Measurements from ENCODE around the gene MNAT1.

The MNAT1 gene

GRCh38 chr14:60757567-60758002 is 23.0 kb downstream of the MNAT1 start:
- Histone ChIP-seq H3K79me2 (ENCODE audit: insufficient read depth, low read length) (peaks cover 85% of the 10 kb centered on the region), H3K9me2 (replicated peaks; ENCODE audit: low read depth, low read length) (no peaks in the 10 kb centered on the region), H3K36me3 (ENCODE audit: insufficient read depth, low read length) (no peaks in the 10 kb centered on the region), H4K20me1 (ENCODE audit: insufficient read depth, low read length, poor library complexity, severe bottlenecking) (no peaks in the 10 kb centered on the region), H3K4me1 (ENCODE audit: insufficient read depth, low read length, poor library complexity, severe bottlenecking) (peaks cover 83% of the 10 kb centered on the region), H3K27me3 (ENCODE audit: insufficient read depth, low read length, poor library complexity, severe bottlenecking) (no peaks in the 10 kb centered on the region), H3K4me3 (ENCODE audit: low read length, poor library complexity, severe bottlenecking) (no peak overlapping the region), H2AFZ (ENCODE audit: low read length) (no peak overlapping the region), H3K4me2 (ENCODE audit: low read depth, low read length, poor library complexity, severe bottlenecking) (peak overlapping the region; percentile 70), H3F3A (ENCODE audit: low read depth) (peaks cover 9% of the 10 kb centered on the region), H3K9ac (ENCODE audit: low read depth, low read length, poor library complexity, severe bottlenecking) (peak overlapping the region; percentile 28), H3K9me3 (ENCODE audit: insufficient read depth, low read depth, low read length) (no peaks in the 10 kb centered on the region)
- TF ChIP-seq CTCF (conservative IDR thresholded peaks at IDR 0.05; ENCODE audit: low read length) (no peak), EZH2phosphoT487 (IDR thresholded peaks at IDR 0.05; ENCODE audit: borderline replicate concordance) (no peak)

GRCh38 chr14:60758885-60759284 is 24.3 kb downstream of the MNAT1 start:
- H3K36me3 ChIP-seq (ENCODE audit: insufficient read depth, low read length) = no peaks in the 10 kb centered on the region
- H3K4me1 ChIP-seq (ENCODE audit: insufficient read depth, low read length, poor library complexity, severe bottlenecking) = peaks cover 72% of the 10 kb centered on the region
- no peaks in the 10 kb centered on the region for H3K27me3 ChIP-seq (ENCODE audit: insufficient read depth, low read length, poor library complexity, severe bottlenecking)
- H3K9me3 ChIP-seq (ENCODE audit: insufficient read depth, low read depth, low read length) = no peaks in the 10 kb centered on the region
- no peaks in the 10 kb centered on the region for H4K20me1 ChIP-seq (ENCODE audit: insufficient read depth, low read length, poor library complexity, severe bottlenecking)
- H3K9ac ChIP-seq (ENCODE audit: low read depth, low read length, poor library complexity, severe bottlenecking) = peak overlapping the region; percentile 52
- H3K9me2 ChIP-seq (replicated peaks; ENCODE audit: low read depth, low read length) = no peaks in the 10 kb centered on the region
- peak overlapping the region; percentile 70 for H3K4me2 ChIP-seq (ENCODE audit: low read depth, low read length, poor library complexity, severe bottlenecking)
- H3K79me2 ChIP-seq (ENCODE audit: insufficient read depth, low read length) = peaks cover 90% of the 10 kb centered on the region
- TF ChIP-seq CTCF (conservative IDR thresholded peaks at IDR 0.05; ENCODE audit: low read length) (no peak), EZH2phosphoT487 (IDR thresholded peaks at IDR 0.05; ENCODE audit: borderline replicate concordance) (no peak)
- H3F3A ChIP-seq (ENCODE audit: low read depth) = peaks cover 4% of the 10 kb centered on the region
- H2AFZ ChIP-seq (ENCODE audit: low read length) = no peak overlapping the region
- H3K4me3 ChIP-seq (ENCODE audit: low read length, poor library complexity, severe bottlenecking) = peak overlapping the region; percentile 42

GRCh38 chr14:60760209-60760608 is 25.6 kb downstream of the MNAT1 start:
- no peak overlapping the region for H3K9ac ChIP-seq (ENCODE audit: low read depth, low read length, poor library complexity, severe bottlenecking)
- no peaks in the 10 kb centered on the region for H3F3A ChIP-seq (ENCODE audit: low read depth)
- TF ChIP-seq CTCF (conservative IDR thresholded peaks at IDR 0.05; ENCODE audit: low read length) (no peak), EZH2phosphoT487 (IDR thresholded peaks at IDR 0.05; ENCODE audit: borderline replicate concordance) (no peak)
- H4K20me1 ChIP-seq (ENCODE audit: insufficient read depth, low read length, poor library complexity, severe bottlenecking) = no peaks in the 10 kb centered on the region
- no peaks in the 10 kb centered on the region for H3K27me3 ChIP-seq (ENCODE audit: insufficient read depth, low read length, poor library complexity, severe bottlenecking)
- peaks cover 89% of the 10 kb centered on the region for H3K79me2 ChIP-seq (ENCODE audit: insufficient read depth, low read length)
- H3K4me3 ChIP-seq (ENCODE audit: low read length, poor library complexity, severe bottlenecking) = no peak overlapping the region
- H3K9me3 ChIP-seq (ENCODE audit: insufficient read depth, low read depth, low read length) = no peaks in the 10 kb centered on the region
- no peaks in the 10 kb centered on the region for H3K9me2 ChIP-seq (replicated peaks; ENCODE audit: low read depth, low read length)
- H3K4me2 ChIP-seq (ENCODE audit: low read depth, low read length, poor library complexity, severe bottlenecking) = no peak overlapping the region
- H2AFZ ChIP-seq (ENCODE audit: low read length) = no peak overlapping the region
- H3K4me1 ChIP-seq (ENCODE audit: insufficient read depth, low read length, poor library complexity, severe bottlenecking) = peaks cover 61% of the 10 kb centered on the region
- no peaks in the 10 kb centered on the region for H3K36me3 ChIP-seq (ENCODE audit: insufficient read depth, low read length)
